Motor neuron (in vitro differentiated cells): ENCODE measurements around the gene PTPRD. TPM values are rescaled to one million over a fixed set of nuclear protein-coding genes. Genes with fewer than 3 reads are reported as not detected.

Experiments
- ATAC-seq, 8 experiments: fragments of 200-7000 bp; cut with Tn5 transposase; replicated peaks in 6 of 8; 2 replicates each; pipeline ENCODE4 v1.8.0; 2021; ENCODE audit warnings: mild to moderate bottlenecking in 8 of 8, moderate library complexity in 8 of 8
- H3K27ac ChIP-seq, 2 donors: fragments of 250-450 bp; sonication (Bioruptor Pico); 2 replicates each; pipeline ENCODE4 v1.9.0; 2021; ENCODE audit warnings: antibody characterized with exemption in 2 of 2, mild to moderate bottlenecking in 2 of 2, moderate library complexity in 1 of 2
- H3K4me1 ChIP-seq, 2 donors: fragments of 250-450 bp; sonication (Bioruptor Pico); replicated peaks in 1 of 2; 2 replicates each; pipeline ENCODE4 v1.6.1; 2021; ENCODE audit warnings: antibody characterized with exemption in 2 of 2, mild to moderate bottlenecking in 2 of 2, moderate library complexity in 1 of 2
- H3K4me3 ChIP-seq, 5 donors: fragments of 250-450 bp; sonication (Bioruptor Pico); 2 replicates each; pipeline ENCODE4 v1.9.0; 2021; ENCODE audit warnings: antibody characterized with exemption in 5 of 5, mild to moderate bottlenecking in 5 of 5, moderate library complexity in 4 of 5
- WGBS, 10 experiments: fragments of 450-650 bp; shearing (Covaris generic); methylation state at CpG; one replicate each; pipeline ENCODE4 v1.0.0; 2022; 5-methylcytosine and 5-hydroxymethylcytosine counted together
- in situ Hi-C, 9 experiments: fragments of 400-800 bp; cut with MboI; loops; one replicate each; pipeline ENCODE4 v1.15.0; 2021; ENCODE audit warnings: low sequenced_read_pairs in 9 of 9, low pct_unique_long_range_greater_than_20kb in 2 of 9; ENCODE audit not compliant: unreplicated experiment in 9 of 9
- total RNA-seq, 8 experiments: library from RNA; unstranded; fragments of 300-600 nt; gene quantifications; 2 replicates each; pipeline versions ENCODE4 v1.2.3 to v1.2.4, GENCODE V29; 2022

The PTPRD gene
- total RNA-seq, 8 experiments from 2014 or later = 0.15 to 175 (median 72.8) TPM

- in situ Hi-C loops = no loop called here
- 0 to 100% (median 68%) methylated on average over 1 to 5 of the region's 7 CpGs for WGBS, 10 experiments
- ATAC-seq = no peak
- no peak overlapping the region for H3K4me3 ChIP-seq
- H3K4me1 ChIP-seq = peaks cover 13 to 19% of the 10 kb centered on the region in 2 donors
- H3K27ac ChIP-seq = no peak overlapping the region
These were observed 1882.2 kb downstream of the PTPRD start for GRCh38 chr9:8730618-8731017.

DNA sequence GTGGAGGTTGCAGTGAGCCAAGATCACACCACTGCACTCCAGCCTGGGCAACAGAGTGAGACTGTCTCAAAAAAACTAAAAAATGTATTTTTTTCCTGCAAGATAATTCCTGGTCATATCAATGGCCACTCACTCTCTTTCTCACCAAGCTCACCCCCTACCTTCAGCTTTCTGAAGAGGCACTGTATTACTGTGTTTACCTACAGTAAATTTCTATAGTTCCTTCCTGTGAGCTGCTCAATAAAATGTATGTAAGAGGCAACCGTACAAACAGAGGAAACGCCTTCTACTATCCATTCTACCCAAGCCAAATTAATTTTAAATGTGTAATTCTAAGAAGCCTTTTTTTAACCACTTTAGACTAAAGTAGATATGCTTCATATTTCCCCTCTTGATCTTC lies 1883.9 kb downstream of the PTPRD start:
- 7 to 100% (median 86%) methylated on average over 1 to 2 of the region's 2 CpGs; no CpG with 5 or more reads in 2 of the 10 experiments for WGBS, 10 experiments
- ATAC-seq = no peak
- peaks cover 11 to 13% of the 10 kb centered on the region in 2 donors for H3K4me1 ChIP-seq
- in situ Hi-C loops = no loop called here
- no peak overlapping the region for H3K4me3 ChIP-seq
- no peak overlapping the region for H3K27ac ChIP-seq

DNA sequence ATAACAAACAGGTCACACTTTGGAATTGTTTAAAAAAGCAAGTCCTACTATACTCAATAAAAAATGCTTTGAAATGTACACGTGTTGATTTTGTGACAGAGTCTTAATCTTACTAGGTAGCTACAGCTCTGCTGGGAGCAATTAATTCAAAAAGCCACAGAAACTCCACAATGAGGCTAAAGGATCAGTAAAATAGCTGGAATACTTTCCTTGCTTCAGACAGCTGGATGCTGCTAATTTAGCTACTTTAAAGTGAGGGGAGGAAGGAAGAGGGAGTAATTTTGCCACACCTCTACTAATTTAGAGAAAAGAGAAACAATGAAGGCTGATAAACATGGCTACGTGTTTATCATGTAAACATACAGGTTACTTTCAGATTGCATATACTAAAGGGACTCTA lies 1885.6 kb downstream of the PTPRD start:
- Histone ChIP-seq H3K4me3 (no peak overlapping the region), H3K27ac (no peak overlapping the region), H3K4me1 (peaks cover 3 to 7% of the 10 kb centered on the region in 2 donors)
- in situ Hi-C loops = no loop called here
- 0 to 100% (median 54%) methylated on average over 1 to 2 of the region's 2 CpGs; no CpG with 5 or more reads in 2 of the 10 experiments for WGBS, 10 experiments
- no peak for ATAC-seq

DNA sequence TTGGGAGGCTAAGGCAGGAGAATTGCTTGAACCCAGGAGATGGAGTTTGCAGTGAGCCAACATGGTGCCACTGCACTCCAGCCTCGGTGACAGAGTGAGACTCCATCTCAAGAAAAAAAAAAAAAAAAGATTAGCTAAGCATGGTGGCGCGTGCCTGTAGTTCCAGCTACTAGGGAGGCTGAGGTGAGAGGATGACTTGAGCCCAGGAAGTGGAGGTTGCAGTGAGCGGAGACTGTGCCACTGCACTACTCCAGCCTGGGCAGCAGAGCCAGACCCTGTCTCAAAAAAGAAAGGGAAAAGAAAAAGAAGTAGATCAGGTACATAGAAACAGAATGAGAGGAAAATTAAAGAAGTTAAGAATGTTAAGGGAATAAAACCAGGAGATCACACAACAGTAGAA lies 1886.1 kb downstream of the PTPRD start:
- 63 to 100% (median 80%) methylated on average over 1 to 3 of the region's 4 CpGs; no CpG with 5 or more reads in 3 of the 10 experiments for WGBS, 10 experiments
- H3K27ac ChIP-seq = no peak overlapping the region

DNA sequence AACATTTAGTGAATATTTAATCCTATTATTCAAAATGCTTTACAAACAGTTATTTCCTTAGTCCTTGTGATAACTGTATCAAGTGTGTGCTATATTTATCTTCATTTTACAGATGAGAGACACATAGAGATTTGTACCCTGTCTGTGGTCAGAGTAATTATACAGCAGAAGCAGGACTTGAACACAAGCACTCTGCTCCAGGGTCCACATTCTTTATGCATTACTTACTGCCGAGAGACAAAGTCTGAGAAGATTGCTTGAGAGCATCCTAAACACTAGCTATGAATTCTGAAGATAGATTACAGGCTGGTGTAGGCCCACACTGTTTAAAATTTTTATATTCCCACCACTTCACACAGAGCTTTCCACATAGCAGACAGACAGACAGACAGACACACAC lies 1887.2 kb downstream of the PTPRD start:
- Histone ChIP-seq H3K27ac (no peak overlapping the region), H3K4me1 (peaks cover 3 to 7% of the 10 kb centered on the region in 2 donors), H3K4me3 (no peak overlapping the region)
- ATAC-seq = no peak
- in situ Hi-C loops = no loop called here
- WGBS, 10 experiments = 0 to 80% (median 50%) methylated on average over 1 of the region's 1 CpG; no CpG with 5 or more reads in 7 of the 10 experiments

More for the DNA sequence above, 1886.1 kb downstream of the PTPRD start:
- peaks cover 3 to 7% of the 10 kb centered on the region in 2 donors for H3K4me1 ChIP-seq
- no peak for ATAC-seq
- no peak overlapping the region for H3K4me3 ChIP-seq
- in situ Hi-C loops = no loop called here

GRCh38 chr9:8724284-8725018 lies 1888.4 kb downstream of the PTPRD start:
- in situ Hi-C loops = no loop called here
- 38 to 100% (median 84%) methylated on average over 1 to 10 of the region's 11 CpGs; no CpG with 5 or more reads in 1 of the 10 experiments for WGBS, 10 experiments
- no peak overlapping the region for H3K4me3 ChIP-seq
- H3K27ac ChIP-seq = no peak overlapping the region
- no peak for ATAC-seq
- H3K4me1 ChIP-seq = peaks cover 3 to 7% of the 10 kb centered on the region in 2 donors

- peak in 5 of 8 experiments; percentile 83 to 96 (median 88) for ATAC-seq
- Histone ChIP-seq H3K27ac (no peak overlapping the region), H3K4me1 (peaks cover 11 to 13% of the 10 kb centered on the region in 2 donors), H3K4me3 (no peak overlapping the region)
- WGBS, 10 experiments = 11 to 86% (median 64%) methylated on average over 2 to 5 of the region's 5 CpGs; no CpG with 5 or more reads in 1 of the 10 experiments
- in situ Hi-C loops = no loop called here
These were observed 1889.6 kb downstream of the PTPRD start for GRCh38 chr9:8723195-8723594.

DNA sequence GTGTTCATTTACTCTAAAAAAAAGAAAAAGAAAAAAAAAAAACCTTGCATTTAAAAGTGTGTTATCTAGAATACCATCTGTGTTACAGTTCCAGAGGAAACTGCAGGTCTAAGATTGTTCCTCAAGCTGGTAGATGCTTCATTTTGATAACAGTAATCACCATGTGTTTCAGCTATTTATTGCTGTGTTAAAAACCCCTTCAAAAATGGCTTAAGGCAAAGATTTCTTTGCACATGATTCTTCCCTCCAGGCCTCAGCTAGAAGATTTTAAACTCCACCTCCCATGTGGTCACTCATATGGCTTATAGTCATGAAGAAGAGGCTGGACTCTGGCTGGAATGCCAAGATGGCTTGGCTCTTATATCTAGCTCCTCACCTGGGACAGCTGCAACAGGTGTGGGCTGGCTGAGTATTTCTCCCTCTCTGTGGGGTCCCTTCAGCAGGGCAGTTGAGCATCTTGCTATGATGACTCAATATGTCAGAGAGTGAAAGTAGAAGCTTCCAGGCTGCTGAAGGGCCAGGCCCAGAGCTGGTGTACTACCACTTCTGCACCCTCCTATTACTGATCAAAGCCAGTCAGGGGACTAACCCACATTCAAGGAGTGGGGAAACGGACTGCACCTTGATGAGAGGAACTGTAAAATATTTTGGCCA lies 1892.8 kb downstream of the PTPRD start:
- WGBS, 10 experiments = 95 to 100% (median 100%) methylated on average over 1 of the region's 1 CpG; no CpG with 5 or more reads in 7 of the 10 experiments
- Histone ChIP-seq H3K27ac (no peak overlapping the region), H3K4me1 (peaks cover 19% of the 10 kb centered on the region in 2 donors), H3K4me3 (no peak overlapping the region)
- in situ Hi-C loops = no loop called here
- no peak for ATAC-seq

DNA sequence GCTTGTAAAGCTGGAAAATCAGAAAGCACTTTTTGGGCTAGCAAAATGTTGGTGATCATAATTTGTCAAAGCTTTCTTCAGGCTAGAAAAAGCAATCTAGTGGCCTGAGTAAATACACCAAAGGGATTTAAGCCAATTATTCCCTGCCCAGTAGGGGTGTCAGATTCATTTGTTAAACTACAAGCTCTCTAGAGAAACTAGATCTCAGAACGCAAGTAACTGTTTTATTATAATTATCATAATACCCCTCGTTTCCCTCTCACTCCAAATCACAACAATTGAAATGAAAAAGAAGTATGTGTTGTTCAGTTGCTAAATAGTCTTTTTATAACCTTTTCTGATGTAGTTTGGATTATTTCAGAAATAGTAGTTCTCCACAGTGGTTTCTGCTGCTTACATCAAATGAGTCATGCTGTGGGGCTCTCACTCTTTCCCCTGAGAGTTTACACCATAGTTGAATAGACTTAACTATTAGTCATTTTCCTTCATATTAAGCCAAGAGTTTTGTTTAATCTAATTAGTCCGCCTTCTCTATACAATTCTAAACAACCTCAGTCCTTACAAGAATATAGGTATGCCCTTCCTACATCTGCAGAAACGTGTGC lies 1894.6 kb downstream of the PTPRD start:
- ATAC-seq = peak in 5 of 8 experiments; percentile 62 to 78 (median 69)
- H3K4me3 ChIP-seq = no peak overlapping the region
- peak overlapping the region in 1 of 2 donors; percentile 26 for H3K27ac ChIP-seq
- peaks cover 16 to 17% of the 10 kb centered on the region in 2 donors for H3K4me1 ChIP-seq
- in situ Hi-C loops = no loop called here
- 0 to 76% (median 41%) methylated on average over 2 to 4 of the region's 4 CpGs for WGBS, 10 experiments

GRCh38 chr9:8717146-8717545 lies 1895.7 kb downstream of the PTPRD start:
- H3K4me1 ChIP-seq = peaks cover 13 to 16% of the 10 kb centered on the region in 2 donors
- no peak overlapping the region for H3K27ac ChIP-seq
- WGBS, 10 experiments = 0 to 100% (median 20%) methylated on average over 1 to 3 of the region's 3 CpGs; no CpG with 5 or more reads in 3 of the 10 experiments
- in situ Hi-C loops = no loop called here
- no peak for ATAC-seq
- H3K4me3 ChIP-seq = no peak overlapping the region

DNA sequence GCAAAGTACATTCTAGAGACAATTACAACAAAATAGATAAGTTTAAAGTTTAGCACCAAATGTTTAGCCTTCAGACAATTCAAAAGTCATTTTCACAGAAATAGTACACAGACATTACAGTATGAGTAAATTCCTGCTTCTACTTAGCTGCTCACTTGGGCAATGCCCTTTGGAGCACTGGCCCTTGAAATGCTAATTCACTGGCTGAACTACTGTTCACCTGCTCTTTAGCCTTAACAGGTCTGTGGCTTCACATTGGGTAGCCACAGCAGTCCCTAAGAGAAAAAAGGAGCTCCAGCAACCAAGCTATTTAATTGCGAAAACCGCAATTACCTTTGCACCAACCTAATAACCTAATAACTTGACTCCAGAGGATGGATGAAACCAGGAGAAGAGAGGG lies 1897.0 kb downstream of the PTPRD start:
- peaks cover 16 to 26% of the 10 kb centered on the region in 2 donors for H3K4me1 ChIP-seq
- in situ Hi-C loops = no loop called here
- no peak for ATAC-seq
- WGBS, 10 experiments = 0 to 100% (median 62%) methylated on average over 1 to 2 of the region's 2 CpGs; no CpG with 5 or more reads in 3 of the 10 experiments
- no peak overlapping the region for H3K4me3 ChIP-seq
- no peak overlapping the region for H3K27ac ChIP-seq

GRCh38 chr9:8713811-8714165 lies 1899.0 kb downstream of the PTPRD start:
- no peak for ATAC-seq
- in situ Hi-C loops = no loop called here
- Histone ChIP-seq H3K4me3 (no peak overlapping the region), H3K4me1 (peaks cover 14 to 26% of the 10 kb centered on the region in 2 donors), H3K27ac (no peak overlapping the region)
- 40 to 100% (median 67%) methylated on average over 1 to 3 of the region's 8 CpGs; no CpG with 5 or more reads in 4 of the 10 experiments for WGBS, 10 experiments
